Endothelial cell of umbilical vein (primary cell): ENCODE data around the gene RBM38. TPM values are rescaled to one million over a fixed set of nuclear protein-coding genes. Genes with fewer than 3 reads are reported as not detected.

Experiments used
- BruUV-seq: library from RNA; stranded (reverse); fragments of 400-500 nt; replicated peaks from 2 replicates; lab custom pipeline; 2021; lab: Mats Ljungman, UMichigan
- CTCF ChIA-PET: fragments of 300-600, 350-600 bp; sonication (Branson Sonifier 250); formaldehyde crosslinking; loops from one replicate; lab custom pipeline; 2021; ENCODE audit warnings: antibody characterized with exemption, inconsistent platforms; lab: Charles Lee
- POLR2A ChIA-PET: fragments of 300-600, 350-600 bp; sonication (Branson Sonifier 250); formaldehyde crosslinking; loops from one replicate; lab custom pipeline; 2021; ENCODE audit warnings: antibody characterized with exemption, inconsistent platforms; lab: Charles Lee
- DNase-seq: peaks from one replicate; pipeline ENCODE4 v3.0.0-alpha.2; 2011; ENCODE audit warnings: low read depth, low spot score
- FAIRE-seq: peaks from 2 replicates; lab custom pipeline; 2011; peaks lifted over from hg19 to GRCh38; lab: Jason Lieb, UNC
- H2AFZ ChIP-seq: 2 replicates; pipeline ENCODE4 v1.6.0; 2012; ENCODE audit warnings: low read depth, low read length, control low read depth, inconsistent platforms
- H3K27ac ChIP-seq: 2 replicates; pipeline ENCODE4 v1.5.1; 2011; ENCODE audit warnings: low read depth, mild to moderate bottlenecking, control low read depth, low read length, moderate library complexity; ENCODE audit not compliant: insufficient read depth
- H3K27me3 ChIP-seq, 2 experiments: 2 replicates each; pipeline versions ENCODE4 v1.6.0 to v1.6.1; 2011; ENCODE audit warnings: low read length in 2 of 2, mixed read lengths in 1 of 2; ENCODE audit not compliant: control insufficient read depth in 2 of 2, insufficient read depth in 2 of 2
- H3K36me3 ChIP-seq, 2 experiments: 2 replicates in 1 of 2; 3 replicates in 1 of 2; pipeline ENCODE4 v1.5.1; 2011; ENCODE audit warnings: low read length in 2 of 2, mild to moderate bottlenecking in 1 of 2, moderate library complexity in 1 of 2; ENCODE audit not compliant: control insufficient read depth in 2 of 2, insufficient read depth in 2 of 2; ENCODE audit errors: extremely low read depth in 1 of 2
- H3K4me1 ChIP-seq: 3 replicates; pipeline ENCODE4 v1.5.1; 2011; ENCODE audit warnings: mild to moderate bottlenecking, low read length; ENCODE audit not compliant: control insufficient read depth, insufficient read depth; ENCODE audit errors: extremely low read depth
- H3K4me2 ChIP-seq: 2 replicates; pipeline ENCODE4 v1.6.1; 2011; ENCODE audit warnings: low read length, control low read depth, mixed read lengths; ENCODE audit not compliant: insufficient read depth
- H3K4me3 ChIP-seq, 3 experiments: fragments of 200-600 bp in 1 of 3; sonication (generic), shearing (Covaris generic) in 1 of 3; replicated peaks in 1 of 3; 2 replicates each; pipeline ENCODE4 v1.5.1; 2011 to 2016; ENCODE audit warnings: control low read depth in 3 of 3, low read length in 3 of 3, mild to moderate bottlenecking in 2 of 3, inconsistent platforms in 1 of 3, low read depth in 1 of 3, moderate library complexity in 1 of 3; ENCODE audit not compliant: insufficient read depth in 1 of 3
- H3K79me2 ChIP-seq: 2 replicates; pipeline ENCODE4 v1.6.0; 2012; ENCODE audit warnings: low read length, inconsistent platforms; ENCODE audit not compliant: control insufficient read depth, insufficient read depth
- H3K9ac ChIP-seq: replicated peaks from 2 replicates; pipeline ENCODE3; 2011; ENCODE audit warnings: low read length, control low read depth; ENCODE audit not compliant: insufficient read depth; ENCODE audit errors: extremely low read depth
- H3K9me1 ChIP-seq: replicated peaks from 3 replicates; pipeline ENCODE4 v1.6.0; 2011; ENCODE audit warnings: mild to moderate bottlenecking, low read length; ENCODE audit not compliant: control insufficient read depth, insufficient read depth; ENCODE audit errors: extremely low read depth
- H3K9me3 ChIP-seq: replicated peaks from 2 replicates; pipeline ENCODE4 v1.5.1; 2012; ENCODE audit warnings: low read length, inconsistent platforms; ENCODE audit not compliant: control insufficient read depth, insufficient read depth
- H4K20me1 ChIP-seq: replicated peaks from 2 replicates; pipeline ENCODE3; 2011; ENCODE audit warnings: mild to moderate bottlenecking, low read length; ENCODE audit not compliant: control insufficient read depth, insufficient read depth; ENCODE audit errors: extremely low read depth
- EZH2 ChIP-seq: IDR thresholded peaks from 2 replicates; pipeline ENCODE4 v1.6.1; 2012; ENCODE audit warnings: borderline replicate concordance, low read depth, mild to moderate bottlenecking, moderate library complexity, low read length, inconsistent platforms; ENCODE audit not compliant: severe bottlenecking
- FOS ChIP-seq: IDR thresholded peaks from 2 replicates; pipeline ENCODE4 v1.6.1; 2011; ENCODE audit warnings: mild to moderate bottlenecking, low read length, moderate library complexity, borderline replicate concordance; ENCODE audit not compliant: insufficient read depth
- GATA2 ChIP-seq: IDR thresholded peaks from 2 replicates; pipeline ENCODE4 v1.7.0; 2011; ENCODE audit warnings: low read depth, mild to moderate bottlenecking, moderate library complexity, mixed read lengths, low read length; ENCODE audit not compliant: insufficient read length, insufficient read depth
- JUN ChIP-seq: IDR thresholded peaks from 2 replicates; pipeline ENCODE4 v1.6.1; 2011; ENCODE audit warnings: borderline replicate concordance, low read depth; ENCODE audit not compliant: insufficient read length, insufficient read depth
- MYC ChIP-seq: IDR thresholded peaks from one replicate; pipeline ENCODE4 v1.6.1; 2011; ENCODE audit warnings: mild to moderate bottlenecking, low read depth, low read length
- POLR2A ChIP-seq: IDR thresholded peaks from 2 replicates; pipeline ENCODE4 v1.6.1; 2012; ENCODE audit warnings: low read depth, mild to moderate bottlenecking, control low read depth, low read length
- POLR2AphosphoS5 ChIP-seq: IDR thresholded peaks from 2 replicates; pipeline ENCODE4 v1.6.1; 2012; ENCODE audit warnings: low read depth, mild to moderate bottlenecking, control low read depth, low read length, moderate library complexity; ENCODE audit not compliant: insufficient read depth
- dilution Hi-C: fragments of 300-500 bp; cut with MboI; formaldehyde crosslinking; loops from one replicate; pipeline ENCODE4 v1.15.0; 2019; ENCODE audit warnings: low sequenced_read_pairs; ENCODE audit not compliant: extremely low pct_ligation_motif_present
- intact Hi-C: fragments of 100-400 bp; cut with micrococcal nuclease; formaldehyde crosslinking; loops from one replicate; pipeline ENCODE4 v1.10.0; 2022
- polyA plus RNA-seq, 4 experiments: library from polyadenylated mRNA; depleted of rRNA in 3 of 4; stranded (reverse) in 3 of 4; unstranded in 1 of 4; fragments of >200 nt; gene quantifications; 2 replicates each; pipeline versions ENCODE4 v1.2.1 to v1.2.3, GENCODE V29; 2011 to 2012; ENCODE audit warnings: missing spikeins in 1 of 4
- total RNA-seq: library from RNA; stranded (reverse); gene quantifications from 2 replicates; pipeline ENCODE4 v1.2.3, GENCODE V29; 2021
- TF ChIP-seq, protein P1 (sequence below): IDR thresholded peaks from 2 replicates; pipeline ENCODE4 v1.6.1; 2011; ENCODE audit not compliant: insufficient read depth, insufficient read length
- TF ChIP-seq, protein P2 (sequence below), 2 donors: IDR thresholded peaks; 1 replicate in 1 of 2; 2 replicates in 1 of 2; pipeline ENCODE4 v1.5.1; 2011; ENCODE audit warnings: low read length in 2 of 2, mild to moderate bottlenecking in 2 of 2, moderate library complexity in 2 of 2, control low read depth in 1 of 2, inconsistent platforms in 1 of 2, low read depth in 1 of 2; ENCODE audit not compliant: insufficient read depth in 1 of 2; ENCODE audit errors: extremely low read depth in 1 of 2

RBM38 gene
- total and polyA plus RNA-seq, 2 donors (not counting 3 experiments of a cell fraction or from before 2014, with no cell fraction given), result 22.1 to 37.4 TPM

DNA sequence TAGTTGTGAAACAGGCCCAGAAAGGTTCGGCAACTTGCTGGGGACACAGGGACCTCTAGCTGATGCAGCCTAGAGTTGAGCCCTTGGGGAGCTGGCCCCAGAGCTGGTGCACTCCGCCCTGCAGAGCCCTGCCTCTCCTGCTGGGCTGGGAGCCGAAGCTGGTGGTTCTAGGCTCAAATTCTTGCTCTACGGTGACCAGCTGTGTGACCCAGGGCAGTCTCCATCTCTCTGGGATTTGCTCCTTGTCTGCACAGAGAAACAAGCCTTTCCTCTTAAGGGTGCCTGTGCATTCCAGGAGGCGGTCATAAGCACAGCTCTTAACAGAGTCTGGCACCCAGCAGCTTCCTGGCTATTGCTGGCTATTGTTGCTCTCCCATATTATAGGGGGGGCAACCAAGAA lies 47.4 kb downstream of the RBM38 start:
- H3K4me1 ChIP-seq, result no peaks in the 10 kb centered on the region
- DNase-seq, result no peak
- no peak overlapping the region for H3K27ac ChIP-seq
- dilution Hi-C loops (no loop called here), intact Hi-C loops (no loop called here)
- ChIA-PET CTCF (interaction anchor here (1.8 kb wide), 1 partner anchor 66 kb away, joined by 4 read pairs; no protein-coding TSS in a partner anchor), POLR2A (no interaction called here)
- H3K79me2 ChIP-seq, result no peaks in the 10 kb centered on the region
- TF ChIP-seq, protein P1, sequence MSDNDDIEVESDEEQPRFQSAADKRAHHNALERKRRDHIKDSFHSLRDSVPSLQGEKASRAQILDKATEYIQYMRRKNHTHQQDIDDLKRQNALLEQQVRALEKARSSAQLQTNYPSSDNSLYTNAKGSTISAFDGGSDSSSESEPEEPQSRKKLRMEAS, result no peak
- TF ChIP-seq POLR2A, result no peak
- no peak for TF ChIP-seq FOS
- no peak for TF ChIP-seq GATA2
- TF ChIP-seq, protein P2, sequence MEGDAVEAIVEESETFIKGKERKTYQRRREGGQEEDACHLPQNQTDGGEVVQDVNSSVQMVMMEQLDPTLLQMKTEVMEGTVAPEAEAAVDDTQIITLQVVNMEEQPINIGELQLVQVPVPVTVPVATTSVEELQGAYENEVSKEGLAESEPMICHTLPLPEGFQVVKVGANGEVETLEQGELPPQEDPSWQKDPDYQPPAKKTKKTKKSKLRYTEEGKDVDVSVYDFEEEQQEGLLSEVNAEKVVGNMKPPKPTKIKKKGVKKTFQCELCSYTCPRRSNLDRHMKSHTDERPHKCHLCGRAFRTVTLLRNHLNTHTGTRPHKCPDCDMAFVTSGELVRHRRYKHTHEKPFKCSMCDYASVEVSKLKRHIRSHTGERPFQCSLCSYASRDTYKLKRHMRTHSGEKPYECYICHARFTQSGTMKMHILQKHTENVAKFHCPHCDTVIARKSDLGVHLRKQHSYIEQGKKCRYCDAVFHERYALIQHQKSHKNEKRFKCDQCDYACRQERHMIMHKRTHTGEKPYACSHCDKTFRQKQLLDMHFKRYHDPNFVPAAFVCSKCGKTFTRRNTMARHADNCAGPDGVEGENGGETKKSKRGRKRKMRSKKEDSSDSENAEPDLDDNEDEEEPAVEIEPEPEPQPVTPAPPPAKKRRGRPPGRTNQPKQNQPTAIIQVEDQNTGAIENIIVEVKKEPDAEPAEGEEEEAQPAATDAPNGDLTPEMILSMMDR (IDR thresholded peaks at IDR 0.05; ENCODE audit: extremely low read depth in 1 of 2, insufficient read depth in 1 of 2, low read depth in 1 of 2, low read length in 2 of 2), result no peak
- TF ChIP-seq POLR2AphosphoS5, result no peak
- no peak for TF ChIP-seq JUN
- TF ChIP-seq MYC, result no peak
- TF ChIP-seq EZH2, result no peak
- no peaks in the 10 kb centered on the region for H3K36me3 ChIP-seq
- peaks cover 4 to 8% of the 10 kb centered on the region in 2 experiments for H3K27me3 ChIP-seq
- no peaks in the 10 kb centered on the region for H4K20me1 ChIP-seq
- FAIRE-seq, result no peak
- no peak overlapping the region for H3K4me3 ChIP-seq
- no TSS peak for BruUV-seq
- H3K9ac ChIP-seq, result no peak overlapping the region
- H3K9me3 ChIP-seq, result no peaks in the 10 kb centered on the region
- H3K9me1 ChIP-seq, result no peaks in the 10 kb centered on the region
- no peak overlapping the region for H3K4me2 ChIP-seq
- no peak overlapping the region for H2AFZ ChIP-seq
